ENCODE data around the gene APBB2. TPM values are rescaled to one million over a fixed set of nuclear protein-coding genes. Genes with fewer than 3 reads are reported as not detected.

The APBB2 gene
- total and polyA plus RNA-seq, 2 of the 8 experiments (the other 6 are each of a cell fraction or from before 2014, with no cell fraction given): 58.7 to 59.4 TPM

DNA sequence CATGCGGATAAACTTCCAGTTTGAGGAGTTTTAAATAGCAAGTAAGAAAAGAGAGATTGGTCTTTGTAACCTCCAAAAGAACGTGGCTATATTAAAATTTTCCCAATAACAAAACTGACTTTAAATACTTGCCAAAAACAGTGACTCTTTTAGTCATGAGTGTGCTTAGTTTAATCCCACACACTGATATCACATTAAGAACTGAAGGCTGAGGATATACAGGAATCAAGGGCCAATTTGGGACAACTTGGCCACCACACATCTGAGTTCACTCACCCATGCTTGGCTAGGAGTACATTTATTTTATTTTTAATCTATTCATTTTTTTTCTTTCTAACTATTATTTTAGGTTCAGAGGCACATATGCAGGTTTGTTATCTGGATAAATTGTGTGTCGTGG is 110.2 kb downstream of the APBB2 start (continued):
- TF ChIP-seq, protein P1, sequence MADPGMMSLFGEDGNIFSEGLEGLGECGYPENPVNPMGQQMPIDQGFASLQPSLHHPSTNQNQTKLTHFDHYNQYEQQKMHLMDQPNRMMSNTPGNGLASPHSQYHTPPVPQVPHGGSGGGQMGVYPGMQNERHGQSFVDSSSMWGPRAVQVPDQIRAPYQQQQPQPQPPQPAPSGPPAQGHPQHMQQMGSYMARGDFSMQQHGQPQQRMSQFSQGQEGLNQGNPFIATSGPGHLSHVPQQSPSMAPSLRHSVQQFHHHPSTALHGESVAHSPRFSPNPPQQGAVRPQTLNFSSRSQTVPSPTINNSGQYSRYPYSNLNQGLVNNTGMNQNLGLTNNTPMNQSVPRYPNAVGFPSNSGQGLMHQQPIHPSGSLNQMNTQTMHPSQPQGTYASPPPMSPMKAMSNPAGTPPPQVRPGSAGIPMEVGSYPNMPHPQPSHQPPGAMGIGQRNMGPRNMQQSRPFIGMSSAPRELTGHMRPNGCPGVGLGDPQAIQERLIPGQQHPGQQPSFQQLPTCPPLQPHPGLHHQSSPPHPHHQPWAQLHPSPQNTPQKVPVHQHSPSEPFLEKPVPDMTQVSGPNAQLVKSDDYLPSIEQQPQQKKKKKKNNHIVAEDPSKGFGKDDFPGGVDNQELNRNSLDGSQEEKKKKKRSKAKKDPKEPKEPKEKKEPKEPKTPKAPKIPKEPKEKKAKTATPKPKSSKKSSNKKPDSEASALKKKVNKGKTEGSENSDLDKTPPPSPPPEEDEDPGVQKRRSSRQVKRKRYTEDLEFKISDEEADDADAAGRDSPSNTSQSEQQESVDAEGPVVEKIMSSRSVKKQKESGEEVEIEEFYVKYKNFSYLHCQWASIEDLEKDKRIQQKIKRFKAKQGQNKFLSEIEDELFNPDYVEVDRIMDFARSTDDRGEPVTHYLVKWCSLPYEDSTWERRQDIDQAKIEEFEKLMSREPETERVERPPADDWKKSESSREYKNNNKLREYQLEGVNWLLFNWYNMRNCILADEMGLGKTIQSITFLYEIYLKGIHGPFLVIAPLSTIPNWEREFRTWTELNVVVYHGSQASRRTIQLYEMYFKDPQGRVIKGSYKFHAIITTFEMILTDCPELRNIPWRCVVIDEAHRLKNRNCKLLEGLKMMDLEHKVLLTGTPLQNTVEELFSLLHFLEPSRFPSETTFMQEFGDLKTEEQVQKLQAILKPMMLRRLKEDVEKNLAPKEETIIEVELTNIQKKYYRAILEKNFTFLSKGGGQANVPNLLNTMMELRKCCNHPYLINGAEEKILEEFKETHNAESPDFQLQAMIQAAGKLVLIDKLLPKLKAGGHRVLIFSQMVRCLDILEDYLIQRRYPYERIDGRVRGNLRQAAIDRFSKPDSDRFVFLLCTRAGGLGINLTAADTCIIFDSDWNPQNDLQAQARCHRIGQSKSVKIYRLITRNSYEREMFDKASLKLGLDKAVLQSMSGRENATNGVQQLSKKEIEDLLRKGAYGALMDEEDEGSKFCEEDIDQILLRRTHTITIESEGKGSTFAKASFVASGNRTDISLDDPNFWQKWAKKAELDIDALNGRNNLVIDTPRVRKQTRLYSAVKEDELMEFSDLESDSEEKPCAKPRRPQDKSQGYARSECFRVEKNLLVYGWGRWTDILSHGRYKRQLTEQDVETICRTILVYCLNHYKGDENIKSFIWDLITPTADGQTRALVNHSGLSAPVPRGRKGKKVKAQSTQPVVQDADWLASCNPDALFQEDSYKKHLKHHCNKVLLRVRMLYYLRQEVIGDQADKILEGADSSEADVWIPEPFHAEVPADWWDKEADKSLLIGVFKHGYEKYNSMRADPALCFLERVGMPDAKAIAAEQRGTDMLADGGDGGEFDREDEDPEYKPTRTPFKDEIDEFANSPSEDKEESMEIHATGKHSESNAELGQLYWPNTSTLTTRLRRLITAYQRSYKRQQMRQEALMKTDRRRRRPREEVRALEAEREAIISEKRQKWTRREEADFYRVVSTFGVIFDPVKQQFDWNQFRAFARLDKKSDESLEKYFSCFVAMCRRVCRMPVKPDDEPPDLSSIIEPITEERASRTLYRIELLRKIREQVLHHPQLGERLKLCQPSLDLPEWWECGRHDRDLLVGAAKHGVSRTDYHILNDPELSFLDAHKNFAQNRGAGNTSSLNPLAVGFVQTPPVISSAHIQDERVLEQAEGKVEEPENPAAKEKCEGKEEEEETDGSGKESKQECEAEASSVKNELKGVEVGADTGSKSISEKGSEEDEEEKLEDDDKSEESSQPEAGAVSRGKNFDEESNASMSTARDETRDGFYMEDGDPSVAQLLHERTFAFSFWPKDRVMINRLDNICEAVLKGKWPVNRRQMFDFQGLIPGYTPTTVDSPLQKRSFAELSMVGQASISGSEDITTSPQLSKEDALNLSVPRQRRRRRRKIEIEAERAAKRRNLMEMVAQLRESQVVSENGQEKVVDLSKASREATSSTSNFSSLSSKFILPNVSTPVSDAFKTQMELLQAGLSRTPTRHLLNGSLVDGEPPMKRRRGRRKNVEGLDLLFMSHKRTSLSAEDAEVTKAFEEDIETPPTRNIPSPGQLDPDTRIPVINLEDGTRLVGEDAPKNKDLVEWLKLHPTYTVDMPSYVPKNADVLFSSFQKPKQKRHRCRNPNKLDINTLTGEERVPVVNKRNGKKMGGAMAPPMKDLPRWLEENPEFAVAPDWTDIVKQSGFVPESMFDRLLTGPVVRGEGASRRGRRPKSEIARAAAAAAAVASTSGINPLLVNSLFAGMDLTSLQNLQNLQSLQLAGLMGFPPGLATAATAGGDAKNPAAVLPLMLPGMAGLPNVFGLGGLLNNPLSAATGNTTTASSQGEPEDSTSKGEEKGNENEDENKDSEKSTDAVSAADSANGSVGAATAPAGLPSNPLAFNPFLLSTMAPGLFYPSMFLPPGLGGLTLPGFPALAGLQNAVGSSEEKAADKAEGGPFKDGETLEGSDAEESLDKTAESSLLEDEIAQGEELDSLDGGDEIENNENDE (IDR thresholded peaks at IDR 0.05; ENCODE audit: insufficient replicate concordance, low read length): no peak

Measured in H1 (cell line).